ENCODE data around the gene SH3RF3. TPM values are rescaled to one million over a fixed set of nuclear protein-coding genes. Genes with fewer than 3 reads are reported as not detected.

SH3RF3 gene
- total RNA-seq, 2 donors from 2014 or later, result 1.3 to 2.7 TPM

GRCh38 chr2:109324861-109325260 lies 195.9 kb downstream of the SH3RF3 start:
- ATAC-seq (no peak), DNase-seq (peak in 1 of 2 donors; percentile 42)
- intact Hi-C loops (cut with DNase I, micrococcal nuclease), result no loop called here

GRCh38 chr2:109325570-109325969 lies 196.6 kb downstream of the SH3RF3 start:
- ATAC-seq, result no peak
- intact Hi-C loops (cut with DNase I, micrococcal nuclease), result no loop called here
- no peak for DNase-seq

GRCh38 chr2:109326306-109326705 lies 197.3 kb downstream of the SH3RF3 start:
- DNase-seq, result no peak
- no peak for ATAC-seq
- intact Hi-C loops (cut with DNase I, micrococcal nuclease), result no loop called here

GRCh38 chr2:109330056-109330455 lies 201.1 kb downstream of the SH3RF3 start:
- no peak for ATAC-seq
- intact Hi-C loops (cut with DNase I, micrococcal nuclease), result no loop called here
- DNase-seq, result no peak

- ATAC-seq (no peak), DNase-seq (no peak)
- intact Hi-C loops (cut with DNase I, micrococcal nuclease), result no loop called here
Measured at GRCh38 chr2:109331081-109331480, 202.1 kb downstream of the SH3RF3 start.

GRCh38 chr2:109331896-109332848 lies 203.2 kb downstream of the SH3RF3 start:
- DNase-seq (peak; percentile 53 to 63), ATAC-seq (peak; percentile 77)
- intact Hi-C loops (cut with DNase I, micrococcal nuclease), result no loop called here

- DNase-seq, result no peak
- intact Hi-C loops (cut with DNase I, micrococcal nuclease), result no loop called here
- ATAC-seq, result no peak
Measured at GRCh38 chr2:109332880-109333279, 203.9 kb downstream of the SH3RF3 start.

GRCh38 chr2:109333414-109334210 lies 204.6 kb downstream of the SH3RF3 start:
- DNase-seq (no peak), ATAC-seq (no peak)
- intact Hi-C loops (cut with DNase I, micrococcal nuclease), result no loop called here

- intact Hi-C loops (cut with DNase I, micrococcal nuclease), result no loop called here
- DNase-seq (no peak), ATAC-seq (no peak)
Measured at GRCh38 chr2:109335631-109336176, 206.7 kb downstream of the SH3RF3 start.

GRCh38 chr2:109336296-109336695 lies 207.3 kb downstream of the SH3RF3 start:
- DNase-seq (no peak), ATAC-seq (no peak)
- intact Hi-C loops (cut with DNase I, micrococcal nuclease), result no loop called here

- no peak for DNase-seq
- ATAC-seq, result no peak
- intact Hi-C loops (cut with DNase I, micrococcal nuclease), result no loop called here
Measured at GRCh38 chr2:109337221-109337620, 208.2 kb downstream of the SH3RF3 start.

- no peak for DNase-seq
- no peak for ATAC-seq
- intact Hi-C loops (cut with DNase I, micrococcal nuclease), result no loop called here
Measured at GRCh38 chr2:109339519-109339966, 210.5 kb downstream of the SH3RF3 start.

- DNase-seq (no peak), ATAC-seq (no peak)
- intact Hi-C loops (cut with DNase I, micrococcal nuclease), result no loop called here
Measured at GRCh38 chr2:109340381-109340780, 211.4 kb downstream of the SH3RF3 start.

- ATAC-seq (no peak), DNase-seq (no peak)
- intact Hi-C loops (cut with DNase I, micrococcal nuclease), result no loop called here
Measured at GRCh38 chr2:109341355-109342255, 212.6 kb downstream of the SH3RF3 start.

GRCh38 chr2:109342256-109342850 lies 213.3 kb downstream of the SH3RF3 start:
- DNase-seq (no peak), ATAC-seq (no peak)

GRCh38 chr2:109342930-109343329 lies 213.9 kb downstream of the SH3RF3 start:
- DNase-seq, result no peak
- ATAC-seq, result no peak
- intact Hi-C loops (cut with DNase I, micrococcal nuclease), result no loop called here

More at GRCh38 chr2:109342256-109342850, 213.3 kb downstream of the SH3RF3 start:
- intact Hi-C loops (cut with DNase I, micrococcal nuclease), result no loop called here

- intact Hi-C loops (cut with DNase I, micrococcal nuclease), result no loop called here
- ATAC-seq, result no peak
- no peak for DNase-seq
Measured at GRCh38 chr2:109343460-109343859, 214.5 kb downstream of the SH3RF3 start.

- intact Hi-C loops (cut with DNase I, micrococcal nuclease), result no loop called here
- no peak for ATAC-seq
Measured at GRCh38 chr2:109344270-109344805, 215.3 kb downstream of the SH3RF3 start.

More at GRCh38 chr2:109344270-109344805, 215.3 kb downstream of the SH3RF3 start:
- DNase-seq, result no peak

All from left colon (tissue), 2 donors.